Measurements from ENCODE around the gene HACL1. TPM values are rescaled to one million over a fixed set of nuclear protein-coding genes. Genes with fewer than 3 reads are reported as not detected.

The HACL1 gene
- total and polyA plus RNA-seq, 2 experiments from 2014 or later: 21.6 to 23.0 TPM

DNA sequence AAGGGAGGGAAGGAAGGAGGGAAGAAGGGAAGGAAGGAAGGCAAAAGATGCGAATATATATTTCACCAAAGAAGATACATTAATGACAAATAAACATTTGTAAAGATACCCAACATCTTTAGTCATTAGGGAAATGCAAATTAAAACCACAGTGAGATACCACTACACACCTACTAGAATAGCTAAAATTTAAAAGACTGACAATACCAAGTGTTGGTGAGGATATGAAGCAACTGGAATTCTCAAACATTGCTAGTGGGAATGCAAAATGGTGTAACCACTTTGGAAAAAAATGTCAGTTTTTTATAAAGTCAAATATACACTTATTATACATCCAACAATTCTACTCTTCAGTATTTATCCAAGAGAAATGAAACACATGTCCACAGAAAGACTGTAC, 75.6 kb downstream of the HACL1 start:
- Histone ChIP-seq H3K79me2 (no peaks in the 10 kb centered on the region), H3K9me3 (ENCODE audit: low read depth) (no peaks in the 10 kb centered on the region), H3K27me3 (no peaks in the 10 kb centered on the region), H3K9me2 (replicated peaks; ENCODE audit: insufficient read depth) (no peaks in the 10 kb centered on the region), H2AFZ (no peak overlapping the region), H3K4me2 (no peak overlapping the region), H3K4me1 (ENCODE audit: insufficient read depth) (peaks cover 5% of the 10 kb centered on the region), H3K4me3 (no peak overlapping the region), H3K36me3 (replicated peaks; ENCODE audit: insufficient read depth, low read depth) (no peaks in the 10 kb centered on the region), H4K20me1 (ENCODE audit: insufficient read depth, poor library complexity, severe bottlenecking) (no peaks in the 10 kb centered on the region), H3K27ac (no peak overlapping the region)
- no peak for DNase-seq (ENCODE audit: low spot score)
- TF ChIP-seq EZH2phosphoT487 (IDR thresholded peaks at IDR 0.05; ENCODE audit: low read depth, severe bottlenecking, unreplicated experiment) (no peak), EZH2 (IDR thresholded peaks at IDR 0.05; ENCODE audit: borderline replicate concordance) (no peak)
- TF ChIP-seq, protein P1, sequence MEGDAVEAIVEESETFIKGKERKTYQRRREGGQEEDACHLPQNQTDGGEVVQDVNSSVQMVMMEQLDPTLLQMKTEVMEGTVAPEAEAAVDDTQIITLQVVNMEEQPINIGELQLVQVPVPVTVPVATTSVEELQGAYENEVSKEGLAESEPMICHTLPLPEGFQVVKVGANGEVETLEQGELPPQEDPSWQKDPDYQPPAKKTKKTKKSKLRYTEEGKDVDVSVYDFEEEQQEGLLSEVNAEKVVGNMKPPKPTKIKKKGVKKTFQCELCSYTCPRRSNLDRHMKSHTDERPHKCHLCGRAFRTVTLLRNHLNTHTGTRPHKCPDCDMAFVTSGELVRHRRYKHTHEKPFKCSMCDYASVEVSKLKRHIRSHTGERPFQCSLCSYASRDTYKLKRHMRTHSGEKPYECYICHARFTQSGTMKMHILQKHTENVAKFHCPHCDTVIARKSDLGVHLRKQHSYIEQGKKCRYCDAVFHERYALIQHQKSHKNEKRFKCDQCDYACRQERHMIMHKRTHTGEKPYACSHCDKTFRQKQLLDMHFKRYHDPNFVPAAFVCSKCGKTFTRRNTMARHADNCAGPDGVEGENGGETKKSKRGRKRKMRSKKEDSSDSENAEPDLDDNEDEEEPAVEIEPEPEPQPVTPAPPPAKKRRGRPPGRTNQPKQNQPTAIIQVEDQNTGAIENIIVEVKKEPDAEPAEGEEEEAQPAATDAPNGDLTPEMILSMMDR (IDR thresholded peaks at IDR 0.05; ENCODE audit: poor library complexity): no peak
- WGBS (ENCODE audit: low lambda C conversion rate, missing lambda C conversion rate): 100% methylated on average over 1 of the region's 1 CpG

DNA sequence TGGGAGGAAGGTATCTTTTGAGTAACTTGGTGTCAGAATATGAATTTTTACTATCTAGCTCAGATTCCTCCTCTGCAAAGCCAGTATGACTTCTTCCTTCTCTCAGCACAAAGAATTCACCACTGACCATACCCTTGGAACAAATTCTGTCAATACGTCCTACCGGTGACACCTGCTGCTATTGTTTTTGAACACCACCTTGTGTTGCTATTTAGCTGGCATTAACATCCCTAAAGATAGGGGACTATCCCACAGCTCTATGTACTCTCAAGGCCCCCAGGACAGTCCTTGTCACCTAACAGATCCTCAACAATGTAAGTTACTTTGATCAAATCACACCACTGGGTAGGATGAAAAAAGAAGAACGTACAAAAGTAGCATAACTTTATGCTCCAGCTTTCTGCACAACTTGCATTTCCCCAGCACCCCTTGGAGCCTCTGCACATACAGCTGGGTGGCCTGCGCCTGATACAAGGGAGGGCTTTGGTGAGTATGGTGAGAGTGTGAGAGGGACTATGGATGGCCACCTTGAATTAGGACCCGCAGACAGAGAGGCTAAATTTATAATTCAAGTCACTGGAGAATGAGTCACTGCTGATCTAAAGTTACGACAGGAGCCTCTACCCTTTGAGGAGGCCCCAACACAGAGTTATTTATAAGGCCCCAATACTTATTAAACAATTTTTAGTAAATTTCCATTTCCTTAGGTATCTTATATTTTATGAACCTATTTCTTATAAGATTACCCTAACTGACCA, 77.5 kb downstream of the HACL1 start:
- H4K20me1 ChIP-seq (ENCODE audit: insufficient read depth, poor library complexity, severe bottlenecking): no peaks in the 10 kb centered on the region
- no peaks in the 10 kb centered on the region for H3K36me3 ChIP-seq (replicated peaks; ENCODE audit: insufficient read depth, low read depth)
- no peak overlapping the region for H3K4me2 ChIP-seq
- H3K9me2 ChIP-seq (replicated peaks; ENCODE audit: insufficient read depth): no peaks in the 10 kb centered on the region
- peaks cover 5% of the 10 kb centered on the region for H3K4me1 ChIP-seq (ENCODE audit: insufficient read depth)
- WGBS (ENCODE audit: low lambda C conversion rate, missing lambda C conversion rate): 84% methylated on average over 6 of the region's 6 CpGs
- no peak for TF ChIP-seq EZH2phosphoT487 (IDR thresholded peaks at IDR 0.05; ENCODE audit: low read depth, severe bottlenecking, unreplicated experiment)
- TF ChIP-seq EZH2 (IDR thresholded peaks at IDR 0.05; ENCODE audit: borderline replicate concordance): no peak
- TF ChIP-seq, protein P1 (IDR thresholded peaks at IDR 0.05; ENCODE audit: poor library complexity): no peak
- no peak for DNase-seq (ENCODE audit: low spot score)
- no peak overlapping the region for H2AFZ ChIP-seq
- H3K27me3 ChIP-seq: no peaks in the 10 kb centered on the region
- no peaks in the 10 kb centered on the region for H3K79me2 ChIP-seq
- H3K9me3 ChIP-seq (ENCODE audit: low read depth): no peaks in the 10 kb centered on the region
- no peak overlapping the region for H3K27ac ChIP-seq
- H3K4me3 ChIP-seq: no peak overlapping the region

DNA sequence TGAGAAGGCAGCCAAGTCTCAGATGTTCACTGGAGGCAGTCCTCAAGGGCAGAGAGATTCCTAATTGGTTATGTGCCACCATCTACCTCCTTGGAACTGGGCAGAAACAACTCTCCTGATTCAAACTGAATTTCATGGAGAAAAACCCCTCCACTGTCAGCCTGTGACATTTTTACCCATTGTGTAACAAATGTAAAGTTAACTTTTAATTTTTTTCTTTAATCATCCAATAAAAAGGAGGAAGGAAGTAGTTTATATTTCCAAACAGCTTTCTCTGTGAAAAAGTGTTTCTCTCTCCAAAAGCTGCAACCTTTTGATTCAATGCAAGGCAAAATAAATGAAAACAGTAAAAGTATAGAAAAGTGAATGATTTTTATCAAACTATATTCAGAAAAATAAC, 79.4 kb downstream of the HACL1 start:
- Histone ChIP-seq H2AFZ (no peak overlapping the region), H3K4me3 (no peak overlapping the region), H3K27me3 (no peaks in the 10 kb centered on the region), H3K79me2 (no peaks in the 10 kb centered on the region), H3K9me3 (ENCODE audit: low read depth) (no peaks in the 10 kb centered on the region), H4K20me1 (ENCODE audit: insufficient read depth, poor library complexity, severe bottlenecking) (no peaks in the 10 kb centered on the region), H3K27ac (no peak overlapping the region), H3K4me1 (ENCODE audit: insufficient read depth) (peaks cover 5% of the 10 kb centered on the region), H3K9me2 (replicated peaks; ENCODE audit: insufficient read depth) (no peaks in the 10 kb centered on the region), H3K4me2 (no peak overlapping the region), H3K36me3 (replicated peaks; ENCODE audit: insufficient read depth, low read depth) (no peaks in the 10 kb centered on the region)
- TF ChIP-seq EZH2phosphoT487 (IDR thresholded peaks at IDR 0.05; ENCODE audit: low read depth, severe bottlenecking, unreplicated experiment): no peak
- no peak for TF ChIP-seq EZH2 (IDR thresholded peaks at IDR 0.05; ENCODE audit: borderline replicate concordance)
- TF ChIP-seq, protein P1 (IDR thresholded peaks at IDR 0.05; ENCODE audit: poor library complexity): no peak
- DNase-seq (ENCODE audit: low spot score): no peak

All from hepatocyte (in vitro differentiated cells).